Measurements from ENCODE around the gene DHX38.

- TF ChIP-seq TAF1 (IDR thresholded peaks at IDR 0.05; ENCODE audit: borderline replicate concordance, insufficient read depth, low read length) (no peak), POLR2AphosphoS5 (IDR thresholded peaks at IDR 0.05; ENCODE audit: low read depth, low read length) (no peak)
Observed at GRCh38 chr16:72107371-72107770, 13.7 kb downstream of the DHX38 start.

Data from PFSK-1 (cell line).